Suppressor macrophage (primary cell): ENCODE measurements around the gene SNX32.

ENCODE experiments used
- DNase-seq, 4 experiments: peaks; one replicate each; pipeline ENCODE4 v3.0.0-alpha.2; 2020 to 2022

The SNX32 gene

DNA sequence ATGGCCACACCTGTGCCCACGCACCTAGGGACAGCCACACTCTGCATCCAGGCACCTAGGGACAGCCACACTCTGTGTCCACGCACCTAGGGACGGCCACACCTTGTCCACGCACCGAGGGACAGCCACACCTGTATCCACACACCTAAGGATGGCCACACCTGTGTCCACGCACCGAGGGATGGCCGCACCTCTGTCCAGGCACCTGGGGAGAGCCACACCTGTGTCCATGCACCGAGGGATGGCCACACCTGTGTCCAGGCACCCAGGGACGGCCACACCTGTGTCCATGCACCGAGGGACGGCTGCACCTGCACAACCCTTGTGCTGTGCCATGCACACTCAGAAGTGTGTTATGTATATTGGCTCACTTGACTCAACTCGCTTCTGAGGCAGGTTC, 36.1 kb upstream of the SNX32 start:
- DNase-seq = peak in 1 of 4 experiments; percentile 1

DNA sequence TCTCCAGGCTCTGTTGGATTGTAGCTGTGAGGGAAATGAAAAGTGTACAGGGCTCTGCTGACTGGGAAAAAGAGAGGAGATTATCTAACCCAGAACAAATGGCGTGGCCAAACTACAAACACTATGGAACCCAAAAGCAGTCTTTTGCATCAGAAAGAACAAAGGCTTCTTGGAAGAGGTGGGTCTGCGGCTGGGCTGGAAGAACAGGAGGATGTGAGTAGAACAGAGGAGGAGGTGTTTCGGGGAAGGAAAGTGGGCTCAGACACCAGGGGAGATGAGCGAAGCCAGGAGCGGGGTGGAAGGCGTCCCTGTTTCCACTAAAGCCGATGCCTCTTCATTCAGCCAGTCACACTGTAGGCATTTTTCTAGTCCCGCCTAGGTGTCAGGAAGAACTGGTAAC, 34.9 kb upstream of the SNX32 start:
- DNase-seq = no peak

DNA sequence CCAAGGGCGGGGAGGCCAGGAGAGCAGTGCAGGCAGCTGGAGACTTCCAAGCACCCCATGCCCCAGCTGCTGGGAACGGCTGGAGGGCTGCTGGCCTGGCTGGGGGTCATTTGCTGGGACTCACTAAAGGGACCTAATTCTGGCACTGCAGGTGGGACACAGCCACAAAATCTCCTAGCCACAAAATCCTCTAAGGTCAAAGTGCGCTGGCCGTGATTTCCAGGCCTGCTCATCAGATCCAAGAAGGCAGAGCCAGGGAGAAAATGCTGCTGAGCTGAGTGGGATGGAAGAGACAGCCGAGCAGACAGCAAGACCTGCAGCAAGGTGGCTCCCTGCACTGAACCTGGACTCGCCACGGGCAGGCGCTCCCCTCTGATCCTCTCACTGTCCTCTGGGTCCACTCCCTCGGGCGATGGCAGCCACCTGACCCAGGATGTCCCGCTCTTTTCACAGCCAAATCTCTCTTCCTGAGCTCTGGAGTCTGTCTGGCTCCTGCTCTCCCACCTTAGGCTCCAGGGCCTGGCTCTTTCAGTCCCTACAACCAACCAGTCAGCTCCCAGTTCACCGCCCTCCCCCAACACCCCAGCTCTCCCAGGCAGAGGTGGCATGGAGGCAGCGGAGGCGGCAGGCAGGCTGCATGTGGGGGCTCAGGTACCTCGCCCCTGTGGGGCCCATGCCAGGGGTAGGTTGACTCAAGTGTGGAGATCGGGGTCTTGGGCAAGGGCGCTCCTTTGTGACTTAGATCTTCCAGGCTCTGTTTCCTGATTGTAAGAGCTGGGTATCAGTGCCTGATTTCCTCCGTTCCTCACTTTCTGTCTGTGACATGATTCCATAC, 32.4 kb upstream of the SNX32 start:
- DNase-seq = no peak

DNA sequence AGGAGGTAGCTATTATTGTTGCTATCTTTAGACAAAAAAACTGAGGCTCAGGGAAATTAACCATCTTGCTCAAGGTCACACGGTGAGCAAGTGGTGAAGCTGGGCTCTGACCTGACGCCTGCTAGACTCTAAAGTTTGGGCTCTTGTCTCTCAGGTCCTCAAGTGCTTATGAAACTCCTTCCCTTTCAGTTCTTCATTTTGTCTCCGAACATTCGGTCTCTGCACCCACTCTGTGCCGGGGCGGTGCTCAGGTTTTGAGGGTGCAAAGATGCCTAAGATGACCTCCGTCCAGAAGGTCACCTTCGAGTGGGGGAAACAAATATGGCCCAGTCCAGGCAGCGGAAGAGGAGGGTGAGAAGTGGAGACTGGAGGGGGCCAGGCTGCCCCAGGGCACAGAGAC, 30.9 kb upstream of the SNX32 start:
- peak in 3 of 4 experiments; percentile 30 to 45 (median 44) for DNase-seq

DNA sequence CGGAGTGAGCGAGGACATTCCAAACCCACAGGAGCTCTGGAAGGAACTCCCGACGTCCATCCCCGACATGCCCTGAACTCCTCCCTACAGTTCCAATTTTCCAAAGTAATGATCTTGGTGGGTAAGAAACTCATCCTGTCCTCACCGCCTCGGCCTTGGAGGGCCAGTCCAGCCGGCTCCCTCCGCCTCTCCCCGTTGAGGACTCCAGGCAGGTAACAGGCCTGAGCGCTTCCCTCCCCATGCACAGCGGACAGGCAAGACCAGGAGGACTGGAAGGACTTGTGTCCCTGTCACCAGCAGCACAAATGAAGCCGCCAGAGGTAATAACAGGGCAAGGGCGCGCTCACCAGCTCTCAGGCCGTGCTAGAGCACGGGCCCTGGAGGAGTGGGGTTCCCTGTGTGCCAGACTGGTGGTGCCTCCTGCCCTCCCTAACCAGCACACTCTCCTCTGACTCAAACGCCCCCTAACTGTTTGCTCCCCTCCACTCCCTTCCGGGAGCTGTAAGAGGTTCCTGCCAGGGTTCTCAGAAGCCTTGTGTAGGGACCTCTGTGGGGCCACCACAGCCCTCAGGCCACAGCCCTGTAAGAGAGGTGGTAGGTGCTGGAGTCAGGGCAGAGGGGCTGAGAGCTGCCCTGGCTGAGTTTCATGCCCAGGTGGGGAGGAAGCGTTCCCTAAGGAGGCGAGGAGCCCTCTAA, 29.8 kb upstream of the SNX32 start:
- DNase-seq = no peak

DNA sequence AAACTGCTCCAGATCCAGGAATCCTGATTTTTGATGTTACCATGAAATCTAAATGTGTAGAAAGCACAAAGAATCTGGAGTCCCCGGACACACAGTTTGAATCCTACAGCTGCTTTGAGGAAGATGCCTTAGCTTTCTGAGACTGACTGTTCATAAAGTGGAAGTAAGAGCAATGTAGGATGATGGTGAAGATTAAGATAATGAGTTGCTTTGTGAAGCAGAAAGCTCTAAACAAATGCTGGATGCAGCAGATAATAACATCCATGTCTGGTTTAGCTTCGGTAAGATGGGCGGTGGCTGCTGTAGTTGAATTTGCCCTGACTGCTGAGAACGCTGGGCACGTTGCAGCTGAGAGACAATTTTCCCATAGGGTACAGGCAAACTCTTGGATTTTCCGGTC, 26.8 kb upstream of the SNX32 start:
- DNase-seq = peak in 1 of 4 experiments; percentile 35

DNA sequence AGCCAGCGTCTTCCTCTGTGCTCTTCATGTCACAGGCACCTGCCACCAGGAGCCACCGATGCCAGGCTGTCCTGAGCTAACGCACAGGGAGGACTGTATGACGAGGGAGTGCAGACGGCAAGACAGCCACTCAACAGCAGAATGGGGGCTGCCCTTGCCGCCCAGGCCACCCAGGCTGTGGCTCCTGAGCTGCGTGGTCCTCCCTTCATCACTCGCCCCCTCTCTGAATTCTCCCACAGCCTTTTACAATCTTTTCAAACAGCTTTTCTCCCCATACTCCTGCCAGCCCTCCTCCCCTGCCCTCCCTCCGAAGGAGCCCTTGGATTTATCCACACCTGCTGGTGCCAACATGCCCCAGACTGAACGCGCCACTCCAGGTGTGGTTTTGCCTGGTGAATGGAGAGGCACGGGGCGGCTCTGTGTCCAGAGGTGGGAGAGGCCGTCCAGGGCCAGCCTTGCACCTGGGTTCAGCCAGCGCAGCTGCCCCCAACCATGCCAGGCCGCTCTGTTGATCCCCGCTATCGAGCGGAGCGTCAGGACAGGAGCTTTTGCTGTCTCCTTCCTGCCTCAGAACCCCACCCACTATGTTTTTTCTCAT, 24.9 kb upstream of the SNX32 start:
- no peak for DNase-seq

DNA sequence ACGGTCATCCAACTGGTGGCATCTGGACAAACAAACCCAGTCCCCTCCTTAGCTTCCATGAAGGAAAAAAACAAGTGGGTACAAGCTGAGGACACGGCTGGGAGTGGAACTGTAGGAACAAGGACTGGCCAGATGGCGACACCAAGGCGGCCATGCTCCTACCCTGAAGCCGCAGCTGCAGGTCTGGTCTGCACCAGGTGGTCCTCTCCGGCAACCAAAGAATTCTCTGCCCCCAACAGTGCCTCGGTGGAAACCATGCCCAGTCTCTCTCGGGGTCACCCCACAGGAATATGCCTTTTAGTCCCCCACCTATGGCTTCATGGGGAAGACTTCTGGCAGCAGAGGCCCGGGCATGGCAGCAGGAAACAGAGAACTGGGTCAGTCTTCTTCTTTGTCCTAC, 24.3 kb upstream of the SNX32 start:
- DNase-seq = no peak

DNA sequence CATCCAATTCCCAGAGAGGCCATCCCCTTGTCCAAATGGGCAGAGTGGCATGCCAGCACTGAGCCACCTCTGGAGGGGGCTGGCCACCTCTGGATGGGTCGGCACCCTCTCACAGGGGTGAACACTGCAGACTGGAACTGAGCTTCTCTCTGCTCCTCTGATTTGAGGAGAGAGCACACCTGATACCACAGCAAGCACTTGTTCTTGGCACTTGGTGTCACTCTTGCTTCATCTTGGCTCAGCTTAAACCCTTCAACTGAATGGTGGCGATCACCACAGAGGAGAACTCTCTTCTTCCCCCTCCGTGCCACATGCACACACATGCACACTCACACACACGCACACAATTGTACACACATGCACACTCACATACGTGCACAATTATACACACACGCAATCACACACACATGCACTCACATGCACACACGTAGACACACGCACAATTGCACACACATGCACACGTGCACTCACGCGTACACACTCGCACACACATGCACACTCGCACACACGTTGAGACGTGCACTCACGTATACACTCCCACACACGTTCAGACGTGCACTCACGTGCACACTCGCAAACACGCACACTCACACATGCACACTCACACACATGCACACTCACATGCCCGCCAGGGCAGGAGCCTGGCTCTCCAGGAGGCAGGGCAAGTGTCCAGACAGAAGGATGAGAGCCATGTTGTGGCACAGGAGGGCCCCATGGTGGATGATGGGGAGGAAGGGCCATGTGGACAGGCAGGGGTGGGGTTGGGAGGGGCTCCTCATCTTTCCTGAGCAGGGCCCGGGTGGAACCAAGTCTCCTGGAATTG, 23.5 kb upstream of the SNX32 start:
- peak in 2 of 4 experiments; percentile 23 to 32 for DNase-seq

DNA sequence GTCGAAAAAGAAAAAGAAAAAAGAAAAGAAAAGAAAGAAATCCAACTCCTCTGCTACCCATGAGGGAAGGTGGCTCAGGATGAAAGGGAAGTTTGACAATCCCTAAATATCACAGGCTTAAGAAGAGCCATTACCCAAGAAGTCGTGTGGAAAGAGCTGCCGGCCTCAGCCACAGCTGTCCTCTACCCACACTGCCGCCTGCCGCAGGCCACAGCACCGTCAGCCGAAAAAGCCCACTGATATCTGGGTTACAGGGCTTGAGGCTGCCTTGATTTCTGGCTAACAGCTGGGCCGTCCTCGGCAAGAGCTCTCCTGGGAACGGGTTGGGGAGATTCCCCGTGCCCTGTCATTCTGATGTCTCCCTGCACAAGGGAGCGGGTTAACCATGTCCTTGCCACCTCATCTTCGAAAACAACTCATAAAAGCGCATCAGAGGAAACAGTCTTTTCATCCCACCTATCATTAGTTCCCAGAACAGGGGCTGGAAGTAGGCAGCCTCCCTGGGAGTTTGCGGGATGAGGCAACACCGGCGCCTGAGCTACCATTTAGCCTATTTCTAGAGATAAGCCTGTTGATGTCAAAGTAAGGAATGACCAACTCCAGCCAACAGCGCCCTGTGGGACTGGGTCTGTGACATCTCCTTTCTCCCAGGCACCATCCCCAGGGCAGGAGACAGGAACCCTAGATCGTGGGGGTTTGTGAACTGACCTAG, 21.8 kb upstream of the SNX32 start:
- peak; percentile 65 to 90 (median 82) for DNase-seq

DNA sequence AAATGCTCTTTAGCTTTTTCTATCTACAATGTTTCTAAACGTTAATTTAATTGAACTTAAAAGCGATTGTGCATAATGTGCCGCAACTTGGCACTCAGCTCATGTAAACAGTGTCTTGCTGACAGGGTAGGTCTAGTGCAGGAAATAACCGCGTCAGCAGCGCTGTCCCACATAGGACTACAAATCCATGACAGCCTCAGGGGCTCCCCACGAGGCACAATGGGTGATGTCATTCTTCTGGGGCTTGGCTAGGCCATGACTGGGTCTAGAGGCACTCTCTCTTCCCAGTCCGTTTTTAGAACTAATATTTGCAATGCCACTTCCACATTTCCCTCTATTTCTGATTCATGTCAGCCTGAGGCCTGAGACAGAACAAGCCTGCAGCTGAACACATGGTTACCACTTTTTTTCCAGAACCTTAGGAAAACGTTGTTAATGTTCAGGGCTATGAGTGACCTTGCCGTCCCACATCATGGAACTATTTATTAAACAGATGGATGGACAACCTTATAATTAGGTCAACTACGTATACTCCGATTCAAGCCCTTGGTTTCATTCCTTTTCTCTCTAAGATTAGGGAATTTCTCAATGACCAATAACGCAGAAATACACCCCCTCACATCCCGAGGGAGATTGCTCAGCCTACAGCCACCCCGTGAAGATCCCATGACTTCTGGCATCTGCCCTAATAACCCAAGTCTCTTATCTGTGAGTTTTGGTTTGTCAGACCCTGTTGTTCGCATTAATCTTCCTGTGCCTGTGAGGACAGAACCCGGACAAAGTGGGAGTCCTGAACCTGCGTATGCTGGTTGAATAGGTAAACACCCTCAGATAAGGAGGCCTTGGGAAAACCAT, 19.4 kb upstream of the SNX32 start:
- peak; percentile 92 to 98 (median 95) for DNase-seq

DNA sequence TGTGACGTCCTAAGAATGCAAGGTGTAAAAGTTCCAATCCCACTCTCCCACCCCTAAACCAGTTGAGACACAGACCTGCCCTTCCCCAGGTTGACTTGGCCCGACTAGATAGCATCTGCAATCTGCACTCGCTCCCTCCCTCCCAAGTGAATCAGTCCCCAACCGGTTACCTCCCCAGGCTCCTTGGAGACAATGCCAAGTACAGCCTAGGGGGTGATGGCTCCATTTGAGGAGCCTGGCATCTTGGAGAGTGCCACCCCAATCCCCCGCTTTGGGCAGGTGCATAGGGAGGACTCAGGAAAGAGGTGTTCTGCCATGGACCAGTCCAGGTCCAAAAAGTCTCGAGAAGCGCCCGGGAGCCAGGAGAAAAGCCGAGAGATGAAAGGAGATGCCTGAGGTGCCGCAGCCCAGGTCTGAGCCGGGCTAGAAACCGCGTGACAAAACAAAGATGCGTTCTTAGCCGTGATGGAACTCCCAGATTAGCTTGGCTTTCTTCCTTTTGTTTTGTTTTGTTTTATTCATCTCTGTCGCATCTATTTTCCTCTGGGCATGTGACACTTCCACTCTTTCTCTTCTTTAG, 18.7 kb upstream of the SNX32 start:
- no peak for DNase-seq

DNA sequence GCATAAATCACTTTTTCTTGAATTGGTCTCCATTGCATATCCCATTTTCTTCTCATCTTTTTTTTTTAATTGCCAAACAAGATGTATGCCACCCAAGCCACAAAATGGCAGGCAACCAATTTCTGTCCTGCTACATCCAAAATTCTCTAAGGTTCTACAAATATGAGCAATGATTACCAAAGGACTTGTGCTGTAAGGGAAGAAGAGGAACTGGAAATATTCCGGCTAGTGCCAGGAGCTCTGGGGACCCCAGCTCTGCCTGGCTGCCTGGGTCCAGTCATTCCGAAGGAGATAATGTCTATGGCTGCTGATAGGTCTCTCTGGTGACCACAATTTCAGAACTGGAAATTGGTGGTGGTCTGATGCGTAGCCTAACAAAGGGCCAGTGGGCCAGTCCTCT, 17.1 kb upstream of the SNX32 start:
- peak in 3 of 4 experiments; percentile 58 to 62 (median 62) for DNase-seq

DNA sequence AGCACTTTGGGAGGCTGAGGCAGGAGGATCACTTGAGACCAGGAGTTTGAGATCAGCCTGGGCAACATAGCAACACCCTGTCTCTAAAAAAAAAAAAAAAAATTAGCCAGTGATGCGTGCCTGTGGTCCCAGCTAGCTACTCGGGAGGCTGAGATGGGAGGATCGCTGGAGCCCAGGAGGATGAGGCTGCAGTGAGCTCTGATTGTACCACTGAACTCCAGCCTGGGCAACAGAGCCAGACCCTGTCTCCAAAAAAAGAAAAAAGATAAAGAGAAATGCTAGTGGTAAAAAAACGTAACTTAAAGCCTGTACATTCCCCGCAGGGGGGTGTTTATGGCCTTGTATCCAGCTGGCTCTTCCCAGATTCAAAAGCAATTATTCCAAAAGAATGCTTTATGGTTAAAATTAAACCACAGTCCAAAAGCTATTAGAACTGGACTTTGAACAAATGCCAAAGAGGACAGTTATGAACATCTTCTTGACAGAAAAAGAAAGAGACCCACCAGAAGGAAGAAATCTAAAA, 16.4 kb upstream of the SNX32 start:
- DNase-seq = no peak

DNA sequence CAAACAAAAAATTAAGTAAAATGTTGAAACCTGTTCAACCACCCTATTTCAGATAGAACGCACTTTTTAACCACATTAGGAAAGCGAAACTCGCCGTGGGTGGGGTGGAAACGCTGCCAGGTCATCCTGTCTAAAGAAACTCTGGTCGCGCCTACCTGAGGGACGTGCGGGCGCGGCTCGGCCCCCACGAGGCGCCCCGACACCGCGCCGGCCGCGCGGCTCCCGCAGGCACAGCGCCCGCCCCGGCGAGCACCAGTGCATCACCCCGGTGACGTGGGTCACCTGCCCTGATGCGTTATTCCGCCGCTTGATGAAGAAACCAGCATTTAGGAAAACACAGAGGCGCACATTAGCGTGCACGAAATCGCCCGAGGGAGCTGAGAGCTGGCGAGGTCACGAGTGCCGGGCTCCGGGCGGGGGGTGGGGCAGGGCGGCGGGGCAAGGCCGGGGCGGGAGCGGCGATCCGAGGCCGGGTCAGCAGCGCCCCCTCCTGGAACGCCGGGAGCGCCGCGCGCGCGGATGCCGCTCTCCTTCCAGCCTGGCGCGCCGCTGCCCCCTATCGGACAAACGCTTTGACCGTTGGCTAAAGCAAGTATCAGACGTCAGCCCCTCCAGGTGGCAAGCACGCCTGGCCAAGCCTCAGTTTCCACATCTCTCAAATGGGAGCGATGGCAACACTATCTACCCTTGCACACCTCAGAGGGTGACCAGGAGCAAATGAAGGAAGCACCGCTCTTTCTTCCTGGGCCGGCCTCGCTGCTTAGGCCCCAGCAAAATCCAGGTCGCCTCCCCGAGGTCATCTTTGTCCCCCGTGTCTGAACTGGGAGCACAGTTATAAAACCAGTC, 15.7 kb upstream of the SNX32 start:
- peak; percentile 94 to 98 (median 97) for DNase-seq

DNA sequence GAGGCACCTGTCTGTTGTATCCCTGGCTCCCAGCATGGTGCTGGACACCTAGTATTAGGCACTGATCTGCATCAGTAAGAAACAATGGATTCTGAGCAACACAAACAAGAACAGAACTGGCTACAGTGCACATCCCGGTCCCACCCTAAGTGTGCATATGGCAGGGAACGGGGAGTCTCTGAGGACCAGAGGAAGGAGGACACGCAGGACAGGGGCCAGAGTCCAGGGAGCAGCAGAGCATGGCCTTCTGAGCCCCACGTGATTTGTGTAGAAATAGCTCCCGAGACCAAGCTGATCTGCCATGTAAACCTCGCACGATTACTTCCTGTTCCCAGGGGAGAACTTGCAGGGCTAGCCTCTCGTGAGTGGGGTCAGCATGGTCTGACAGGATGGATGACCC, 12.7 kb upstream of the SNX32 start:
- DNase-seq = peak; percentile 53 to 75 (median 72)

DNA sequence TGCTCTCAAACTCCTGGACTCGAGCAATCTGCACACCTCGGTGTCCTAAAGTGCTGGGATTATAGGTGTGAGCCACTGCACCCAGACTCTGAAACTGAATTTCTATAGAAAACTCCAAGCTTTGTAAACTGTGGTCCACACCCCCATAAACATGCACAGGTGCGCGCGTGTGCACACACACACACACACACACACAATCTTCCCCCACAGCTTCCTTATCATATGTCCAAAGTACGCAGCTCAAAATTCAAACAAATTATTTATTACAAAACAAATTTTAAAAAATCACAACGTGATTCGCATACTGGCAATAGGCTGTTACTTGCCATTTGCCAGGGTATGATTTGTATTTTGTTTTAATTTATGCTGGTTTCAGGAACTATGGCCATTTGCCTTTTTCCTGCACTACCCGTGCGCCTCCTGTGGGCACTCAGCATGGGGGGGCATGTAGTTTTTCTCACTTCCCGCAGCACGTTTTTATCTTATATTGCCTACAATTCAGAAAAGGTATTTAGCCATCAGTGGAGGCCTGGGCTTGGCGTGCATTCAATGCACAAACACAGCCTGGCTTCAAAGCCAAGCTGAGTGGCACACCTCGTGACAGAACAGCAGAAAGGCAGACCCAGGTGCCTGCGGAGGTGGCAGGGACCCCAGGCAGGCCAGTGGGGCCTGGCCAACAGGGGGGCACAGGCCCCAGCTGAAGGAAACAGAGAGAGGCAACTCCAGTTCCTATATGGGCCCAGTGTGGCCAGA, 10.8 kb upstream of the SNX32 start:
- DNase-seq = no peak

DNA sequence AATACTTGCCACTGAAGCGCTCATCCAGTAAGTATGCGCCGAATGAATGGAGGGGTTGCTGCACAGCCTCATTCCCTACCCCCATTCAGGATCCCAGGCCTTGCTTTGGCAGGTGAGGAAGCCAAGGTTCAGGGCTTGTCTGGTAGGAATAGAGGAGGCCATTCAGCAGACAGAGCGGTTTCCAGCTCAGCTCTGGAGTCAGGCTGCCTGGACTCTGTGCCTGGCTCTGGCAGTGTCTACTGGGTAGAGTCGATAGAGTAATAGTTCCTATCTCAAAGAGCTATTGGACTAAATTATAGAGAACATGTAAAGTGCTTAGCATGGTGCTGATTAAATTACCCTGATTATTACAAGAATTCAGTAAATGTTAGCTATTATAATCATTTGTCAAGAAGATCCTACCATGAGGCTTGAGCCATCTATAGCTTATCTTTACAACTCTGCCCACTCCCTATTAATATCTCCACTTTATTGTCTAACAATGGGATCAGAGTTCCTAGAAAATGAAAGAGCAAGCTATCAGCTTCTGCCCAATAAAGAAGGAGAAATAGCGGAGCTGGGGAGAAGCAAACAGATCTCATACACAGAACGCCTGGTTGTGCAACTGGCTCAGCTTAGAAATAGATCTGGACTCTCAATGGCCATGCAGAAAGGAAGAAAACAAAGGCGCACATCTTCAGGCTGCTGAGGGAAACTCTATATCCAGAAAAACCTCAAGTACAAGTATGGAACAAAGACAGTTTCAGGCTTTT, 6.6 kb upstream of the SNX32 start:
- no peak for DNase-seq
